ENCODE measurements around the gene CLCN6.
A peak's percentile ranks its signal among the peaks of the same experiment; 100 is the strongest.

The CLCN6 gene

GRCh38 chr1:11779715-11780379, 26.1 kb upstream of the CLCN6 start:
- no peak for DNase-seq (ENCODE audit: low spot score)

- DNase-seq (ENCODE audit: low spot score), result no peak
Observed at GRCh38 chr1:11780380-11781147, 25.4 kb upstream of the CLCN6 start.

GRCh38 chr1:11781297-11781696, 24.7 kb upstream of the CLCN6 start:
- no peak for DNase-seq (ENCODE audit: low spot score)

- no peak for DNase-seq (ENCODE audit: low spot score)
Observed at GRCh38 chr1:11782127-11782708, 23.8 kb upstream of the CLCN6 start.

- no peak for DNase-seq (ENCODE audit: low spot score)
Observed at GRCh38 chr1:11783556-11783955, 22.4 kb upstream of the CLCN6 start.

- no peak for DNase-seq (ENCODE audit: low spot score)
Observed at GRCh38 chr1:11784256-11784992, 21.6 kb upstream of the CLCN6 start.

GRCh38 chr1:11784993-11785769, 20.8 kb upstream of the CLCN6 start:
- DNase-seq (ENCODE audit: low spot score), result peak; percentile 40

- no peak for DNase-seq (ENCODE audit: low spot score)
Observed at GRCh38 chr1:11786168-11786567, 19.8 kb upstream of the CLCN6 start.

GRCh38 chr1:11787251-11787803, 18.7 kb upstream of the CLCN6 start:
- DNase-seq (ENCODE audit: low spot score), result no peak

GRCh38 chr1:11787804-11788436, 18.1 kb upstream of the CLCN6 start:
- no peak for DNase-seq (ENCODE audit: low spot score)

- DNase-seq (ENCODE audit: low spot score), result no peak
Observed at GRCh38 chr1:11788549-11789053, 17.4 kb upstream of the CLCN6 start.

GRCh38 chr1:11789126-11790067, 16.6 kb upstream of the CLCN6 start:
- DNase-seq (ENCODE audit: low spot score), result no peak

GRCh38 chr1:11790101-11790879, 15.7 kb upstream of the CLCN6 start:
- DNase-seq (ENCODE audit: low spot score), result no peak

- DNase-seq (ENCODE audit: low spot score), result no peak
Observed at GRCh38 chr1:11790880-11791715, 14.9 kb upstream of the CLCN6 start.

GRCh38 chr1:11792106-11792505, 13.9 kb upstream of the CLCN6 start:
- no peak for DNase-seq (ENCODE audit: low spot score)

- DNase-seq (ENCODE audit: low spot score), result no peak
Observed at GRCh38 chr1:11793819-11794218, 12.2 kb upstream of the CLCN6 start.

GRCh38 chr1:11794446-11795237, 11.3 kb upstream of the CLCN6 start:
- no peak for DNase-seq (ENCODE audit: low spot score)
